GM12872 (cell line): ENCODE data around the gene RGL1.

Experiments used
- TF ChIP-seq, protein P1 (sequence below): IDR thresholded peaks from 3 replicates; pipeline ENCODE4 v1.5.1; 2011; ENCODE audit warnings: low read depth, mild to moderate bottlenecking, low read length, moderate library complexity; ENCODE audit not compliant: insufficient read depth

Gene RGL1

DNA sequence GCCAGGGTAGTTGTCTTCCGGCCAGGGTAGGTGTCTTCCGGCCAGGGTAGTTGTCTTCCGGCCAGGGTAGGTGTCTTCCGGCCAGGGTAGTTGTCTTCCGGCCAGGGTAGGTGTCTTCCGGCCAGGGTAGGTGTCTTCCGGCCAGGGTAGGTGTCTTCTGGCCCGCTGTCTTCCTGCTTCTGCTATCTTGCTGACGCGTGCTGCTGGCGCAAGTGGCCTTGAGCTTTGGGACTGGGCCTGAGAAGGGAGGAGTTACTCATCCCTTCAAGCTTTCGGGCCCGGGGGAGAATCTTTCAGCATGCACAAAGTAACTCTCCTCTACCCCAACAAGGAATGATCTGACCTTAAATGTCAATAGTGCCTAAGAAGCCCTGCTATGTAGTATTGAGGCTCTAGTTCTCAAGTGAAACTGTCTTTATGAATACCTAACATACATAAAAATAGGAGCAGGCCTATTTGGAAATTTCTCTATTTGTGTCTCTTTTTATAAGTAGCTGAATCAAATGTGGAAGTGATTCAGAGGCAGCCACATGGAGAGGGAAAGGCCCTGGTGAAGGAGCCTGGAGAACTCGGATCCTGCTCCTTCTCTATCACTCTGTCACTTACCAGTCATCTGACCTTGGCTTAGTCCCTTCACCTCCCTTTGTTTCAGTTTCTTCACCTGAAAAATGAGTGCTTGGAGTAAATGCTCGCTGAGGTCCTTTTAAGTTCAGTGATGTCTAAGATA is 65.6 kb downstream of the RGL1 start:
- TF ChIP-seq, protein P1, sequence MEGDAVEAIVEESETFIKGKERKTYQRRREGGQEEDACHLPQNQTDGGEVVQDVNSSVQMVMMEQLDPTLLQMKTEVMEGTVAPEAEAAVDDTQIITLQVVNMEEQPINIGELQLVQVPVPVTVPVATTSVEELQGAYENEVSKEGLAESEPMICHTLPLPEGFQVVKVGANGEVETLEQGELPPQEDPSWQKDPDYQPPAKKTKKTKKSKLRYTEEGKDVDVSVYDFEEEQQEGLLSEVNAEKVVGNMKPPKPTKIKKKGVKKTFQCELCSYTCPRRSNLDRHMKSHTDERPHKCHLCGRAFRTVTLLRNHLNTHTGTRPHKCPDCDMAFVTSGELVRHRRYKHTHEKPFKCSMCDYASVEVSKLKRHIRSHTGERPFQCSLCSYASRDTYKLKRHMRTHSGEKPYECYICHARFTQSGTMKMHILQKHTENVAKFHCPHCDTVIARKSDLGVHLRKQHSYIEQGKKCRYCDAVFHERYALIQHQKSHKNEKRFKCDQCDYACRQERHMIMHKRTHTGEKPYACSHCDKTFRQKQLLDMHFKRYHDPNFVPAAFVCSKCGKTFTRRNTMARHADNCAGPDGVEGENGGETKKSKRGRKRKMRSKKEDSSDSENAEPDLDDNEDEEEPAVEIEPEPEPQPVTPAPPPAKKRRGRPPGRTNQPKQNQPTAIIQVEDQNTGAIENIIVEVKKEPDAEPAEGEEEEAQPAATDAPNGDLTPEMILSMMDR, result no peak

DNA sequence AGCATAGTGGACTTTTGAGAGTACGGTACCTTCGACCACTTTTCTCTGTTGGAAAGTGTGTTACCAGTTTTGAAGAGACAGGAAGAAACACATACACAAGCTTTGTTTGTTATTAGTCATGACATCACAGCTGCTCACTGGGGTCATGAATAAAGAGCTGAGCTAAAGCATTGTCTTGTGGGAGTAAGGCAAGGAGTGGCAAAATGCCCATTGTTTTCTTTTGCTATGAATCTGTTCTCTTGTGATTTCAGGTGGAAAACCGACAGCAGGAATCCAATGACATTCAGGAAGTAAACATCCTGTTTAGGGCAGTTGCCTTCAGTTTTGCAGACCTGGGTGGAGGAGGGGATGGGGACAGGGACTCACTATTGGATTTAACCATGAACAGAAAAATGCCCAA is 66.2 kb downstream of the RGL1 start:
- TF ChIP-seq, protein P1, result no peak

DNA sequence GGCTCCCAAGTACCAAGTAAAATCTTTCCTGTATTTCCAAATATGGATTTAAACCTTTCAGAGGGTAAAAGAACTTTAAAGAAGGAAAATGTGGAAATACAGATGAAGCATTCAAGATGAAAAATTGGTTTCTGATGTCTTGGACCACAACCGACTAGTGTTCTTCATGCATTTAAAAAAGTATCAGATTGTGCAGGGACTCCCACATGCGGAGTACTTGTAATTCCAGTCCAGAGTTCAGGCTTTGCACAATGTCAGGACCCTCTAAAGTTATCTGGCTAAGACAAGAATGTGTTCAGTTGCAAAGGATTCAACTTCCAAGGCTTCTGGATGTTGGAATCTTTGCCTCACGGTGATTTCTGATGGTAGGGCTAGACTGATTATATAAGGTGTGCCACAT is 66.7 kb downstream of the RGL1 start:
- TF ChIP-seq, protein P1, result no peak

DNA sequence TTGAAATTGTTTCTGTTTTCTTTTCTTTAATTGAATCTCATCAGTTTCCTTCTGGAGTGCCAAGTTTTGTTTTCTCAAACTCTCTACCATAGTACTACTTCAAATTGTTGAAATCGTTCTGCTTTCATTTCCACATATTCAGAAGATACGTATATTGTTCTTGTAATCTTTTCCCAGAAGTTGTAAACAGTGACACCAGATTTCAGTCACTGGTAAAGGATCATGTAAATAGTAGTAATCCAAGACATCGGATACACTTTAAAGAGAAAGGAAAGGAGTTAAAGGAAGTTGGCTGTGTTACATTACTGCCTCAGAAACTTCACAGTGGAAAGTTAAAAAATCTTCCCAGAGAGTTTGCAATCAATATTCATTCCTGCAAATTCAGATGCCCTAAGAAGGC is 67.5 kb downstream of the RGL1 start:
- TF ChIP-seq, protein P1, result no peak

DNA sequence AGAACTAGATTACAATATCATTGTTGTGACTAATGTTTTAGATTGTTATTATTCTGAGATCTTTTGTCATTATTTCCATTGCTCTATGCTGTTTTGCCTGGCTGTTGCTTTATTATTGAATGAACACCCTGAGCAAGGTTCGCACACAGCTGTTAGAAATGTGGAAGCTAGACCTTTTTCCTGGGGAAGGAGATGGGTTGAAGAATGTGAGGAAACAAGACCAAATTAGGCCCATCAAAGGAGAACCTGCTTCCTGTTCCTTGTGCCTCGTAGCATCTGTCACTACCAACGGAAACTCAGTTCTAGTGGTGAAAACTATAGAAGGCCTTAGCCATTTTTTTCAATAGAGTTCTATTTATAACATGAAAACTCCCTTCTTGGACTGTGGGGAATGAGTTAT is 68.7 kb downstream of the RGL1 start:
- TF ChIP-seq, protein P1, result no peak

DNA sequence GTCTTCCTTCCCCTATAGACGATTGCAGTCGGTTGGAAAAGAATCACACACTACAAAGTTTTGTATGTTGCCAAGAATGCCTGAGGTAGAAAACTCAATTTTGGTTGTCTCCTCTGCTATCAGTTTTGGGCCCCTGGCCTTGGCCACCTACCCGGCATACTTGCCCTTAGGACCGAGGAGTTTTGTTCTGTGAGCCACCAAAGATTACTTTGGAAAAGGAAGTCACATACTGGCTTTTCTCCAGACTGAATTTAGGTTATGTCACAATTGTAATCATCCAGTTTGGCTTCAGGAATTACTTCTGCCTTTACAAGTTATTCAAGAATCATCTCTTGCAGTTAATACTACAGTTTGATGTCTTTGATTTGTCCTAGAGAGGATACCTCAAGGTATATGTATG is 71.4 kb downstream of the RGL1 start:
- TF ChIP-seq, protein P1, result no peak

DNA sequence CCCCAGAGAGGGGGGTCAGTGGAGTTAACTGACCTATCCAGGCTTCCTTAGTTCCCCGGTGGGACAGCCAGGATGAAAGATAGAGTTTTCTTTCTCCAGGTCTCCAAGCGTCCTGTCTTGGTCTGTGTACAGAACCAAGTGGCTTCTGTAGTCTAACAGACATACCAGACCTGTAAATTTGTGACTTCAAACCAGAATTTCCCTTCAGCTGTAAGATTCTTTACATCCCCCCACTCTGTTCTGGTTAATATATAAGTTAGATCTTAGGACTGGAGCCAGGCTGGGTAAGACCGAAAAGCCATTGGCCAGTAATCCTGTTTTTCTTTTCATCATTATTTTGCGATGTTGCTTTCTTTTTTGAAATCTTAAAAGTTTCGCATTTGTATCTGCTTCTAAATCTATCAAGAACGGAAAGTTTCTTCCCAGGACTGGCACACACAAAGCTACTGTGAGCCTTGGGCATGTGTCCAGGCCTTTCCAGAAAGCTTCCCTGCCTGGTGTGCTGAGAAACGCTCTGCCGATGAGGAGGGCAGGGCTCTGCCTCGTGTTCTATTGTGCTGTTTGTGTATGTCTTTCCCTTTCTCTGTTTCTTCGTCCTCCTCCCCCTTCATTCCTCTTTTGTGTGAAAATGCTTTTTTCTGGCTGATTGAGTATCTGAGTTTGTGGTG is 72.3 kb downstream of the RGL1 start:
- TF ChIP-seq, protein P1, result no peak
